A172 (cell line): ENCODE results near the gene AMER3. TPM values are rescaled to one million over a fixed set of nuclear protein-coding genes. Genes with fewer than 3 reads are reported as not detected.
A peak's percentile ranks its signal among the peaks of the same experiment; 100 is the strongest.

Experiments used
- DNase-seq: peaks from one replicate; pipeline ENCODE4 v3.0.0-alpha.2; 2015; ENCODE audit warnings: low spot score
- total RNA-seq: library from RNA; depleted of rRNA; stranded (reverse); fragments of >200 nt; shearing (Covaris generic); gene quantifications from 2 replicates; pipeline ENCODE4 v1.2.3, GENCODE V29; 2014

The AMER3 gene
- total RNA-seq, 1 experiment from 2014 or later: not detected

GRCh38 chr2:130756053-130756873 lies 923 bp downstream of the AMER3 start:
- no peak for DNase-seq

GRCh38 chr2:130756874-130757668 lies 1.7 kb downstream of the AMER3 start:
- DNase-seq: no peak

GRCh38 chr2:130759906-130760753 lies 4.8 kb downstream of the AMER3 start:
- peak; percentile 76 for DNase-seq

- no peak for DNase-seq
Observed at GRCh38 chr2:130760754-130761751, 5.7 kb downstream of the AMER3 start.

GRCh38 chr2:130762031-130762909 lies 6.9 kb downstream of the AMER3 start:
- DNase-seq: no peak

GRCh38 chr2:130762910-130763385 lies 7.6 kb downstream of the AMER3 start:
- no peak for DNase-seq

- no peak for DNase-seq
Observed at GRCh38 chr2:130763405-130763804, 8.1 kb downstream of the AMER3 start.

- DNase-seq: no peak
Observed at GRCh38 chr2:130764035-130764820, 8.9 kb downstream of the AMER3 start.

GRCh38 chr2:130764821-130765115 lies 9.4 kb downstream of the AMER3 start:
- no peak for DNase-seq

- DNase-seq: no peak
Observed at GRCh38 chr2:130765464-130765863, 10.1 kb downstream of the AMER3 start.

- DNase-seq: no peak
Observed at GRCh38 chr2:130766037-130766436, 10.7 kb downstream of the AMER3 start.

- DNase-seq: no peak
Observed at GRCh38 chr2:130766711-130767407, 11.5 kb downstream of the AMER3 start.

- DNase-seq: no peak
Observed at GRCh38 chr2:130767408-130767775, 12.1 kb downstream of the AMER3 start.

GRCh38 chr2:130768191-130768855 lies 13.0 kb downstream of the AMER3 start:
- peak; percentile 5 for DNase-seq

GRCh38 chr2:130769343-130769907 lies 14.1 kb downstream of the AMER3 start:
- no peak for DNase-seq

- no peak for DNase-seq
Observed at GRCh38 chr2:130776550-130776949, 21.2 kb downstream of the AMER3 start.

GRCh38 chr2:130778781-130779180 lies 23.4 kb downstream of the AMER3 start:
- DNase-seq: no peak
